K562 (cell line): ENCODE results near the gene DAD1. TPM values are rescaled to one million over a fixed set of nuclear protein-coding genes. Genes with fewer than 3 reads are reported as not detected.

Experiments used
- CBX1 ChIP-seq: sonication (generic); IDR thresholded peaks from 2 replicates; pipeline ENCODE4 v1.6.1; 2016; ENCODE audit warnings: antibody characterized with exemption, low read depth, mild to moderate bottlenecking
- DMBX1 ChIP-seq: fragments of 250-450 bp; sonication (Bioruptor Pico); IDR thresholded peaks from 2 replicates; pipeline ENCODE4 v1.8.0; 2022; ENCODE audit warnings: inconsistent platforms, mild to moderate bottlenecking, moderate library complexity, borderline replicate concordance
- HDAC2 ChIP-seq: fragments of 450-650 bp; IDR thresholded peaks from 2 replicates; pipeline ENCODE4 v1.6.1; 2016; ENCODE audit warnings: mild to moderate bottlenecking
- HEY1 ChIP-seq: fragments of 250-450 bp; sonication (Bioruptor Pico); IDR thresholded peaks from 2 replicates; pipeline ENCODE4 v1.5.0; 2020; ENCODE audit warnings: mild to moderate bottlenecking, moderate library complexity, borderline replicate concordance
- LARP7 ChIP-seq: fragments of 450-650 bp; IDR thresholded peaks from 2 replicates; pipeline ENCODE4 v1.6.1; 2016
- OTX1 ChIP-seq: fragments of 450-650 bp; formaldehyde crosslinking; IDR thresholded peaks from 2 replicates; pipeline ENCODE4 v1.4.0; 2022; ENCODE audit warnings: mild to moderate bottlenecking
- PHB2 ChIP-seq: fragments of 450-650 bp; IDR thresholded peaks from 2 replicates; pipeline ENCODE4 v1.6.1; 2017; ENCODE audit warnings: low read depth
- PML ChIP-seq: IDR thresholded peaks from 2 replicates; pipeline ENCODE4 v1.6.1; 2012; ENCODE audit warnings: low read length, inconsistent platforms
- POLR3A ChIP-seq: IDR thresholded peaks from 2 replicates; pipeline ENCODE4 v1.6.1; 2011; ENCODE audit warnings: borderline replicate concordance, mild to moderate bottlenecking, moderate library complexity; ENCODE audit not compliant: insufficient read length, insufficient read depth; ENCODE audit errors: extremely low read depth
- RUNX1 ChIP-seq: sonication (generic); IDR thresholded peaks from 2 replicates; pipeline ENCODE4 v1.6.1; 2016; ENCODE audit warnings: antibody characterized with exemption, low read depth
- SP1 ChIP-seq: sonication (generic); formaldehyde crosslinking; IDR thresholded peaks from 2 replicates; pipeline ENCODE4 v1.8.1; 2022; ENCODE audit warnings: mild to moderate bottlenecking, missing genetic modification reagents
- XRCC5 ChIP-seq: fragments of 200-400 bp; formaldehyde crosslinking; IDR thresholded peaks from 2 replicates; pipeline ENCODE4 v1.6.1; 2017; ENCODE audit warnings: low read depth, mild to moderate bottlenecking, low read length
- ZBTB7A ChIP-seq: IDR thresholded peaks from 2 replicates; pipeline ENCODE4 v1.6.1; 2011; ENCODE audit warnings: low read depth, mild to moderate bottlenecking, low read length, moderate library complexity, borderline replicate concordance; ENCODE audit not compliant: control insufficient read depth
- ZNF212 ChIP-seq: fragments of 450-650 bp; formaldehyde crosslinking; IDR thresholded peaks from 2 replicates; pipeline ENCODE4 v1.4.0; 2020; ENCODE audit warnings: mild to moderate bottlenecking
- ZNF584 ChIP-seq: fragments of 200-800 bp; sonication (Bioruptor generic); IDR thresholded peaks from 2 replicates; pipeline ENCODE4 v1.6.1; 2016; ENCODE audit warnings: low read depth, mild to moderate bottlenecking, missing genetic modification characterization, missing compliant biosample characterization
- ZNF76 ChIP-seq: fragments of 250-450 bp; sonication (Bioruptor Pico); IDR thresholded peaks from 2 replicates; pipeline ENCODE4 v1.4.0; 2020; ENCODE audit warnings: mild to moderate bottlenecking, moderate library complexity, borderline replicate concordance
- polyA plus RNA-seq, 8 experiments: library from polyadenylated mRNA; depleted of rRNA in 4 of 8; stranded (reverse) in 5 of 8; unstranded in 3 of 8; fragments of >200 nt; fragmentation: Nextera tagmentation in 2 of 8; fragmentation: Illumina TruSeq in 1 of 8; extraction: Ambion mirVana in 2 of 8; extraction: Trizol in 1 of 8; gene quantifications; 2 replicates each; pipeline versions ENCODE4 v1.2.1 to v1.2.3, GENCODE V29; 2011 to 2014; ENCODE audit warnings: inconsistent platforms in 1 of 8, missing spikeins in 1 of 8
- total RNA-seq, 7 experiments: library from RNA; depleted of rRNA in 6 of 7; stranded (reverse); fragments of >200 nt in 6 of 7; fragmentation: Illumina TruSeq in 2 of 7; extraction: Trizol in 2 of 7; gene quantifications; 2 replicates each; pipeline versions ENCODE4 v1.2.1 to v1.2.3, GENCODE V29; 2011 to 2021; ENCODE audit warnings: low replicate concordance in 1 of 7
- TF ChIP-seq, protein P1 (sequence below): IDR thresholded peaks from 2 replicates; pipeline ENCODE4 v1.6.1; 2011; ENCODE audit warnings: borderline replicate concordance, low read depth, mild to moderate bottlenecking, moderate library complexity, low read length; ENCODE audit not compliant: insufficient read depth, poor library complexity, severe bottlenecking
- TF ChIP-seq, protein P2 (sequence below): IDR thresholded peaks from 3 replicates; pipeline ENCODE4 v1.6.1; 2011; ENCODE audit warnings: borderline replicate concordance, mild to moderate bottlenecking; ENCODE audit not compliant: insufficient read length, insufficient read depth
- TF ChIP-seq, protein P3 (sequence below): fragments of 250-450 bp; sonication (Bioruptor Pico); IDR thresholded peaks from 2 replicates; pipeline ENCODE4 v1.8.0; 2021; ENCODE audit warnings: borderline replicate concordance, mild to moderate bottlenecking, moderate library complexity; ENCODE audit not compliant: poor library complexity, severe bottlenecking
- TF ChIP-seq, protein P4 (sequence below), 2 experiments: fragments of 450-650 bp in 1 of 2; sonication (generic) in 1 of 2; formaldehyde crosslinking; conservative IDR thresholded peaks; 2 replicates each; pipeline versions ENCODE4 v1.4.0 to v1.8.1; 2020 to 2022; ENCODE audit warnings: mild to moderate bottlenecking in 1 of 2, missing genetic modification reagents in 1 of 2
- TF ChIP-seq, protein P5 (sequence below): fragments of 450-650 bp; IDR thresholded peaks from 2 replicates; pipeline ENCODE4 v1.6.1; 2016; ENCODE audit warnings: low read depth, mild to moderate bottlenecking, moderate library complexity

DAD1 gene
- total and polyA plus RNA-seq, 9 of the 15 experiments (the other 6 are each of a cell fraction or from before 2014, with no cell fraction given): 104 to 617 (median 222) TPM

DNA sequence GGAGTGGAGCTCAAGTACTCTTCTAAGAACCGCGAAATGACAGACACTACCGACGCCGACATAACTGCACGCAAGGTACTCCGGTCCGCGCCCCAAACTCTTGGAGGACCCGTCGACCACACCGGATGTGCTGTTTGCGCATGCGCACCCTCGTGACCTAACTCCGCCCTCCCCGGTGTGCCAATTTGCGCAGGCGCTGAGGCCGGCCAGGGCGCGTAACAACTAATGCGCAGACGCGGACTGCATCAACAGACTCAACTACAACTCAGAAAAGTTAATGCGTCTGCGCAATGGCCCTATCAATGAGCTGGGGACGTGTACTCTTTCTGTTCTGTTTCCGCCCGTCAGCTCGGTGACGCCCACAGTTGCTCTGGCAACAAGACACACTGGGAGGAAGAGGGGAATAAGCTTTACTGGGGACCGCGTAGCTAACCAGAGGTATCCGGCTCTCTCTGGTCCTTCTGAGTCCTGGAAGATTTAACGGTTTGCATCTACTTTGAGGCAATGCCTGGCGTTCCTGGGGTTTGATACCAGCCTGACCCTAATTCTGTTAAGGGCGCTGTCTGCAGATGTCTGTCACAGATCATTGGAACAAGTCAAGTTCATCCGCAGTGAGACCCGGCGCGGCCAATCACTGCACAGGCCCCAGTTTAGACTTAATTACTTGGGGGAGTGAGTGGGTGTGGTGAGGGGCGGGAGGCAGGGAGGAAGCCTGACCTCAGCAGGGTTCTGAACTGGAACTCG lies at the start of gene DAD1 (continued):
- TF ChIP-seq, protein P1, sequence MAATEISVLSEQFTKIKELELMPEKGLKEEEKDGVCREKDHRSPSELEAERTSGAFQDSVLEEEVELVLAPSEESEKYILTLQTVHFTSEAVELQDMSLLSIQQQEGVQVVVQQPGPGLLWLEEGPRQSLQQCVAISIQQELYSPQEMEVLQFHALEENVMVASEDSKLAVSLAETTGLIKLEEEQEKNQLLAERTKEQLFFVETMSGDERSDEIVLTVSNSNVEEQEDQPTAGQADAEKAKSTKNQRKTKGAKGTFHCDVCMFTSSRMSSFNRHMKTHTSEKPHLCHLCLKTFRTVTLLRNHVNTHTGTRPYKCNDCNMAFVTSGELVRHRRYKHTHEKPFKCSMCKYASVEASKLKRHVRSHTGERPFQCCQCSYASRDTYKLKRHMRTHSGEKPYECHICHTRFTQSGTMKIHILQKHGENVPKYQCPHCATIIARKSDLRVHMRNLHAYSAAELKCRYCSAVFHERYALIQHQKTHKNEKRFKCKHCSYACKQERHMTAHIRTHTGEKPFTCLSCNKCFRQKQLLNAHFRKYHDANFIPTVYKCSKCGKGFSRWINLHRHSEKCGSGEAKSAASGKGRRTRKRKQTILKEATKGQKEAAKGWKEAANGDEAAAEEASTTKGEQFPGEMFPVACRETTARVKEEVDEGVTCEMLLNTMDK: no peak
- no peak for TF ChIP-seq HEY1
- no peak for TF ChIP-seq RUNX1
- TF ChIP-seq PHB2: no peak
- no peak for TF ChIP-seq ZNF212 (CRISPR knock-in tag)
- TF ChIP-seq HDAC2: 0 out of 2 replicates have a peak, but pooled peaks have one; percentile 37
- TF ChIP-seq OTX1 (CRISPR knock-in tag): no peak
- TF ChIP-seq, protein P2, sequence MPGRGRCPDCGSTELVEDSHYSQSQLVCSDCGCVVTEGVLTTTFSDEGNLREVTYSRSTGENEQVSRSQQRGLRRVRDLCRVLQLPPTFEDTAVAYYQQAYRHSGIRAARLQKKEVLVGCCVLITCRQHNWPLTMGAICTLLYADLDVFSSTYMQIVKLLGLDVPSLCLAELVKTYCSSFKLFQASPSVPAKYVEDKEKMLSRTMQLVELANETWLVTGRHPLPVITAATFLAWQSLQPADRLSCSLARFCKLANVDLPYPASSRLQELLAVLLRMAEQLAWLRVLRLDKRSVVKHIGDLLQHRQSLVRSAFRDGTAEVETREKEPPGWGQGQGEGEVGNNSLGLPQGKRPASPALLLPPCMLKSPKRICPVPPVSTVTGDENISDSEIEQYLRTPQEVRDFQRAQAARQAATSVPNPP: no peak
- peak; percentile 42; the same call in 1 of the 2 replicates for TF ChIP-seq ZBTB7A
- no peak for TF ChIP-seq DMBX1 (CRISPR knock-in tag)
- TF ChIP-seq POLR3A: no peak
- TF ChIP-seq XRCC5: no peak
- TF ChIP-seq, protein P3, sequence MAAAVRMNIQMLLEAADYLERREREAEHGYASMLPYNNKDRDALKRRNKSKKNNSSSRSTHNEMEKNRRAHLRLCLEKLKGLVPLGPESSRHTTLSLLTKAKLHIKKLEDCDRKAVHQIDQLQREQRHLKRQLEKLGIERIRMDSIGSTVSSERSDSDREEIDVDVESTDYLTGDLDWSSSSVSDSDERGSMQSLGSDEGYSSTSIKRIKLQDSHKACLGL: no peak
- no peak for TF ChIP-seq LARP7
- TF ChIP-seq PML: peak; percentile 63; the same call in 1 of the 2 replicates
- no peak for TF ChIP-seq CBX1
- no peak for TF ChIP-seq SP1 (CRISPR knock-in tag)
- no peak for TF ChIP-seq ZNF76 (CRISPR knock-in tag)
- TF ChIP-seq, protein P4, sequence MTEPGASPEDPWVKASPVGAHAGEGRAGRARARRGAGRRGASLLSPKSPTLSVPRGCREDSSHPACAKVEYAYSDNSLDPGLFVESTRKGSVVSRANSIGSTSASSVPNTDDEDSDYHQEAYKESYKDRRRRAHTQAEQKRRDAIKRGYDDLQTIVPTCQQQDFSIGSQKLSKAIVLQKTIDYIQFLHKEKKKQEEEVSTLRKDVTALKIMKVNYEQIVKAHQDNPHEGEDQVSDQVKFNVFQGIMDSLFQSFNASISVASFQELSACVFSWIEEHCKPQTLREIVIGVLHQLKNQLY (CRISPR knock-in tag; conservative IDR thresholded peaks at IDR 0.05): no peak
- TF ChIP-seq, protein P5, sequence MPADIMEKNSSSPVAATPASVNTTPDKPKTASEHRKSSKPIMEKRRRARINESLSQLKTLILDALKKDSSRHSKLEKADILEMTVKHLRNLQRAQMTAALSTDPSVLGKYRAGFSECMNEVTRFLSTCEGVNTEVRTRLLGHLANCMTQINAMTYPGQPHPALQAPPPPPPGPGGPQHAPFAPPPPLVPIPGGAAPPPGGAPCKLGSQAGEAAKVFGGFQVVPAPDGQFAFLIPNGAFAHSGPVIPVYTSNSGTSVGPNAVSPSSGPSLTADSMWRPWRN: no peak
- TF ChIP-seq ZNF584 (CRISPR knock-in tag): no peak
